ENCODE results near the gene CAVIN4.

Gene CAVIN4

GRCh38 chr9:100600521-100601079 lies 22.7 kb downstream of the CAVIN4 start:
- no peaks in the 10 kb centered on the region for H3K36me3 ChIP-seq (ENCODE audit: insufficient read depth, low read length)
- no peaks in the 10 kb centered on the region for H3K9me3 ChIP-seq (ENCODE audit: control insufficient read depth, insufficient read depth, low read length)
- no peak overlapping the region for H3K9ac ChIP-seq (ENCODE audit: low read depth, low read length)
- peaks cover 4% of the 10 kb centered on the region; the same call in 1 of the 2 replicates for H3K4me1 ChIP-seq (ENCODE audit: insufficient read depth, low read length)

DNA sequence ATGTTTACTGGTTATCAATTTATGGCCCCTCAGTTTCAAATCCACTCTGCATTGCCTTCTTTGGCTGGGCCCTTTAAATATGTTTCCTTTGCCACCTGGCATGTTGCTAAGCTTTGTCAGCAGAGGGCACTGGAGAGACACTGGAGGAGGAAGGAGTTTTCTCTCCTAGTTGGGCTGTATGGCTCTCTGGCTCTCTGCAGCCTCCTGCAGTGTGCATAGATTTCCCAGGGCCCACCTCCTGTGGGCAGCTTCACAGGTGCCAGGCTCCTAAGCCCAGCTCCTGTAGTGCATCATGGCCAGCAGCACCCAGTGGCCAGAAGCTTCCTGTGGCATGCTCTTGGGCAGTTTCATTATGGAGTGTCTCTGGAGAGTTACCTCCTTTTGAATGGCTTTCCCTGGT lies 23.3 kb downstream of the CAVIN4 start:
- H3K9ac ChIP-seq (ENCODE audit: low read depth, low read length) = no peak overlapping the region
- H3K36me3 ChIP-seq (ENCODE audit: insufficient read depth, low read length) = no peaks in the 10 kb centered on the region
- no peaks in the 10 kb centered on the region for H3K9me3 ChIP-seq (ENCODE audit: control insufficient read depth, insufficient read depth, low read length)
- peaks cover 4% of the 10 kb centered on the region; the same call in 1 of the 2 replicates for H3K4me1 ChIP-seq (ENCODE audit: insufficient read depth, low read length)

DNA sequence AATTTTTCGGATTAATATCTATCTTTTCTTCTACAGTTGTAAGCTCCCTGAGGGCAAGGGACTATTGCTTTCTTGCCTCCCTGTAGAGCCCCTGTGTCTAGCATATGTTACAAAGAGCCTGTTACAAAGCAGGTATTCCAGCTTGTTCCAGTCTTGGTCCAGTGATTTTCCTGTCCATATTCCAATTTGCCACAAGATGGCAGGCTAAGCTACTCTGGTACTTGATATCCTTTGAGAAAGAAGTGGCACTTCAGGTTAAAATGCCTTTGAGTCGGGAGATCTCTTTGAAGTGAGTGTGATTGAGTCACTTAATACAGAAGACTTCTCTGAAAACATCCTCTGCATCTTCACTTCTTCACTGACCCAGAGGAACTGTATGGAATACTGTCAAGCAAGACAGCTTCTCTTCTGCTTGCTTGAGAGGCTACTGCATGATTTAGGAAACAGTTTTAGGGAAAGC lies 24.5 kb downstream of the CAVIN4 start:
- no peak overlapping the region for H3K9ac ChIP-seq (ENCODE audit: low read depth, low read length)

GRCh38 chr9:100605405-100605804 lies 27.5 kb downstream of the CAVIN4 start:
- Histone ChIP-seq H3K9me3 (ENCODE audit: control insufficient read depth, insufficient read depth, low read length) (no peaks in the 10 kb centered on the region), H3K9ac (ENCODE audit: low read depth, low read length) (no peak overlapping the region), H3K4me1 (ENCODE audit: insufficient read depth, low read length) (no peaks in the 10 kb centered on the region), H3K36me3 (ENCODE audit: insufficient read depth, low read length) (no peaks in the 10 kb centered on the region)

More for the DNA sequence above, 24.5 kb downstream of the CAVIN4 start:
- Histone ChIP-seq H3K9me3 (ENCODE audit: control insufficient read depth, insufficient read depth, low read length) (no peaks in the 10 kb centered on the region), H3K36me3 (ENCODE audit: insufficient read depth, low read length) (no peaks in the 10 kb centered on the region), H3K4me1 (ENCODE audit: insufficient read depth, low read length) (peaks cover 4% of the 10 kb centered on the region; the same call in 1 of the 2 replicates)

DNA sequence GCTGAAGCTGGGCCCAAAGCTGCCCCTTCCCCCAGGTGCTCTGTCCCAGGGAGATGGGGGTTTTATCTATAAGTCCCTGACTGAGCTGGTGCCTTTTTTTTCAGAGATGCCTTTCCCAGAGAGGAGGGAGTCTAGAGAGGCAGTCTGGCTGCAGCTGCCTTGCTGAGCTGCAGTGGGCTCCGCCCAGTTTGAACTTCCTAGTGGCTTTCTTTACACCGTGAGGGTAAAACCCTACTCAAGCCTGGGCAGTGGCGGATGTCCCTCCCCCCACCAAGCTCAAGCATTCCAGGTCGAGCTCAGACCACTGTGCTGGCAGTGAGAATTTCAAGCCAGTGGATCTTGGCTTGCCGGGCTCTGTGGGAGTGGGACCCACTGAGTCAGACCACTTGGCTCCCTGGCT lies 41.3 kb downstream of the CAVIN4 start:
- H3K9ac ChIP-seq (ENCODE audit: low read depth, low read length) = no peak overlapping the region
- no peaks in the 10 kb centered on the region for H3K36me3 ChIP-seq (ENCODE audit: insufficient read depth, low read length)
- no peaks in the 10 kb centered on the region for H3K9me3 ChIP-seq (ENCODE audit: control insufficient read depth, insufficient read depth, low read length)
- H3K4me1 ChIP-seq (ENCODE audit: insufficient read depth, low read length) = no peaks in the 10 kb centered on the region

DNA sequence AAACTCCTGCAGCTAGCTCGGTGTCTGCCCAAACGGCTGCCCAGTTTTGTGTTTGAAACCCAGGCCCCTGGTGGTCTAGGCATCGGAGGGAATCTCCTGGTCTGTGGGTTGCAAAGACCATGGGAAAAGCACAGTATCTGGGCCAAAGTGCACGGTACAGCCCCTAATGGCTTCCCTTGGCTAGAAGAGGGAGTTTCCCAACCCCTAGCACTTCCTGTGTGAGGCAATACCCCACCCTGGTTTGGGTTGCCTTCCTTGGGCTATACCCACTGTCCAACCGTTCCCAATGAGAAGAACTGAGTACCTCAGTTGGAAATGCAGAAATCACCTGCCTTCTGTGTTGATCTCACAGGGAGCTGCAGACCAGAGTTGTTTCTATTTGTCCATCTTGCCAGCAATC lies 41.8 kb downstream of the CAVIN4 start:
- Histone ChIP-seq H3K36me3 (ENCODE audit: insufficient read depth, low read length) (no peaks in the 10 kb centered on the region), H3K9ac (ENCODE audit: low read depth, low read length) (no peak overlapping the region), H3K9me3 (ENCODE audit: control insufficient read depth, insufficient read depth, low read length) (no peaks in the 10 kb centered on the region), H3K4me1 (ENCODE audit: insufficient read depth, low read length) (no peaks in the 10 kb centered on the region)

DNA sequence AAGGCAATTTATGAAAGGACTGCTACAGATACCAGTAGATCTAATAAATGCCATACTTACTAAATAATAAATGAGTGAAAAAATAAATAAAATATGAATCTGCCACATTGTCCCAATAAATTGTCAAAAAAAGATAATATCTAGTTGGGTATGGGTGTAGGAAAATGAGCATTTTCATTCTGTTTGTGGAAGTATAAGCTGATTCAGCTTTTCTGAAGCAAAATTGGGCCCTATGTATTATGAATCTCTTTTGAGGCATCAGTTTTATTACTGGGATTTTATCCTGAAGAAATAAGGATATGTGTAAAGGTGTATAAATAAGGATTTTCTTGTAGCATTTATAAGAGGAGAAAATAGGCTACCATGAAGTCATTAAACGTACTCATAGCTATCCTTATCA lies 46.1 kb downstream of the CAVIN4 start:
- H3K36me3 ChIP-seq (ENCODE audit: insufficient read depth, low read length) = no peaks in the 10 kb centered on the region
- H3K9ac ChIP-seq (ENCODE audit: low read depth, low read length) = no peak overlapping the region
- H3K4me1 ChIP-seq (ENCODE audit: insufficient read depth, low read length) = no peaks in the 10 kb centered on the region
- no peaks in the 10 kb centered on the region for H3K9me3 ChIP-seq (ENCODE audit: control insufficient read depth, insufficient read depth, low read length)

DNA sequence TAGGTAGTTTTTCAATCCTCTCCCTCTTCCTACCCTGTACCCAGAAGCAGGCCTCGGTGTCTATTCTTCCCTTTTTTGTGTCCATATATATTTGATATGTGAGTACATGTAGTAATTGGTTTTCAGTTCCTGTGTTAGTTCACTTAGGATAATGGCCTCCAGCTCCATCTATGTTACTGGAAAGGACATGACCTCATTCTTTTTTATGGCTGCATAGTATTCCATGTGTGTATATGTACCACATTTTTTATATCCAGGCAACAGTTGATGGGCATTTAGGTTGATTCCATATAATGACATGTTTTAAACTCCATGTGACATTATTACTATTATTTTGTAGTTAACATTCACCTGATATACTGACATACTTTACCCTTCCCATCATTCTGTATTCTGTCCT lies 49.1 kb downstream of the CAVIN4 start:
- Histone ChIP-seq H3K36me3 (ENCODE audit: insufficient read depth, low read length) (no peaks in the 10 kb centered on the region), H3K9ac (ENCODE audit: low read depth, low read length) (no peak overlapping the region), H3K4me1 (ENCODE audit: insufficient read depth, low read length) (no peaks in the 10 kb centered on the region), H3K9me3 (ENCODE audit: control insufficient read depth, insufficient read depth, low read length) (no peaks in the 10 kb centered on the region)

DNA sequence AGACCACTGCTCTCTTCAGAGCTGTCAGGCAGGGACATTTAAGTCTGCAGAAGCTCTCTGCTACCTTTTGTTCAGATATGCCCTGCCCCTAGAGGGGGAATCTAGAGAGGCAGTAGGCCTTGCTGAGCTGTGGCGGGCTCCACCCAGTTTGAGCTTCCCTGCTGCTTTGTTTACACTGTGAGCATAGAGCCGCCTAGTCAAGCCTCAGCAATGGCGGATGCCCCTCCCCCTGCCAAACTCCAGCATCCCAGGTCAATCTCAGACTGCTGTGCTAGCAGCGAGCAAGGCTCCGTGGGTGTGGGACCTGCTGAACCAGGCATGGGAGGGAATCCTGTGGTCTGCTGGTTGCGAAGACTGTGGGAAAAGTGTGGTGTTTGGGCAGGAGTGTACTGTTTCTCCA lies 59.9 kb downstream of the CAVIN4 start:
- Histone ChIP-seq H3K4me1 (ENCODE audit: insufficient read depth, low read length) (peaks cover 17% of the 10 kb centered on the region; the same call in 1 of the 2 replicates), H3K9me3 (ENCODE audit: control insufficient read depth, insufficient read depth, low read length) (no peaks in the 10 kb centered on the region), H3K9ac (ENCODE audit: low read depth, low read length) (peak overlapping the region; percentile 36; the same call in 1 of the 2 replicates), H3K36me3 (ENCODE audit: insufficient read depth, low read length) (no peaks in the 10 kb centered on the region)

Data from ES-I3 (cell line).